GM12865 (cell line): ENCODE measurements around the gene IFI44L.

Experiments
- DNase-seq: peaks from one replicate; pipeline ENCODE4 v3.0.0; 2010; ENCODE audit warnings: low read depth
- H3K4me3 ChIP-seq: 2 replicates; pipeline ENCODE4 v1.5.1; 2011; ENCODE audit warnings: mild to moderate bottlenecking, low read depth, low read length, control low read depth
- TF ChIP-seq, protein P1 (sequence below): IDR thresholded peaks from 2 replicates; pipeline ENCODE4 v1.5.1; 2011; ENCODE audit warnings: low read length, control low read depth, low read depth, inconsistent platforms; ENCODE audit not compliant: insufficient read depth; ENCODE audit errors: missing control alignments

IFI44L gene

DNA sequence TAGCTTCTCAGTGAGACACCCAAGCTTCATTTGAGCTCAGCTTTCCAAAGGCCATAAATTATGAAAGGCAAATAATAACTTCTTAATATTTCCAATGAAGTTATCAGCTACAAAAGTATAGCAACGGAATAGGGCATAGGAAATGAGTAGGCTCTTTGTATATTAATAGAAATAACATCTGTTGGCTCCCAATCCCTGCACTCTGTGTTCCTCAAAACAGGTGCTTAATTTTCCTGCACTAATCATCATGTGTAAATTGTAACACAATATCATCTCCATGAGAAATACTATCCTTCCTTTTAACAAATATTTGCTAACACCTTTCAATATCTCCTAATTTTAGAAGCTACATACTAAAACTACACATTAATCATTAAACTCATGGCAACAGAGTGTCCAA is 19.2 kb upstream of the IFI44L start:
- H3K4me3 ChIP-seq: no peak overlapping the region
- TF ChIP-seq, protein P1, sequence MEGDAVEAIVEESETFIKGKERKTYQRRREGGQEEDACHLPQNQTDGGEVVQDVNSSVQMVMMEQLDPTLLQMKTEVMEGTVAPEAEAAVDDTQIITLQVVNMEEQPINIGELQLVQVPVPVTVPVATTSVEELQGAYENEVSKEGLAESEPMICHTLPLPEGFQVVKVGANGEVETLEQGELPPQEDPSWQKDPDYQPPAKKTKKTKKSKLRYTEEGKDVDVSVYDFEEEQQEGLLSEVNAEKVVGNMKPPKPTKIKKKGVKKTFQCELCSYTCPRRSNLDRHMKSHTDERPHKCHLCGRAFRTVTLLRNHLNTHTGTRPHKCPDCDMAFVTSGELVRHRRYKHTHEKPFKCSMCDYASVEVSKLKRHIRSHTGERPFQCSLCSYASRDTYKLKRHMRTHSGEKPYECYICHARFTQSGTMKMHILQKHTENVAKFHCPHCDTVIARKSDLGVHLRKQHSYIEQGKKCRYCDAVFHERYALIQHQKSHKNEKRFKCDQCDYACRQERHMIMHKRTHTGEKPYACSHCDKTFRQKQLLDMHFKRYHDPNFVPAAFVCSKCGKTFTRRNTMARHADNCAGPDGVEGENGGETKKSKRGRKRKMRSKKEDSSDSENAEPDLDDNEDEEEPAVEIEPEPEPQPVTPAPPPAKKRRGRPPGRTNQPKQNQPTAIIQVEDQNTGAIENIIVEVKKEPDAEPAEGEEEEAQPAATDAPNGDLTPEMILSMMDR: no peak
- no peak for DNase-seq

DNA sequence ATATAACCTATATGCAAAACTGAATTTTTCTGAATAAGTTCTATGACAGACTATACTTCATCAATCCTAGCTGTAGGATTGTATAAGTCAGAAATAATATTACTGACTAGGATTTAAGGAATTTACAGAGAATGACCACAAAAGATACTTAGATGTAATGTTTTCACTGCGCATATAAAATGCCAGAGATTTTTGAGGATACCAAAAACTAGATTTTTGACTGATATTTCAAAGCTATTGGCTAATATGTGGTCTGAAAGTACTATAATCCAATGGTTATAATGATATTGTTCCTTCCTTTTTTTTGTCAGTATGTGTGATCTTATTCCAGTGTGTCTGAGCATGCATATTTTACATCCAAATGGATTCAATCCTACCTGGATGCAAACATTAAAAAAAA is 17.0 kb upstream of the IFI44L start:
- DNase-seq: no peak
- no peak overlapping the region for H3K4me3 ChIP-seq
- TF ChIP-seq, protein P1: no peak

DNA sequence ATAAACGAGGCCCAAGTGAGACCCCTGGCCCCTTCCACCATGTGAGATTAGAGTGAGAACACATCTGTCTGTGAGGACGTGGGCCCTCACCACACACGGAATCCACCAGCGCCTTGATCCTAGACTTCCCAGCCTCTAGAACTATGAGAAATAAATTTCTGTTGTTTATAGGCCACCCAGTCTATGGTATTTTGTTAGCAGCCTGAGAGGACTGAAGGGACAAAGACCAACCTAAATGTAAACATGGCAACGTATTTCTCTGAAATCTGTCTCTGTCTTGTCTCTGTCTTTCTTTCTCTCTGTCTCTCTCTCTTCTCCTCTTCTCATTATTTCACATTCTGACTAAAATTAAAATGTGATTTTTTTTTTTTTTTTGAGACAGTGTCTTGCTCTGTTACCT is 15.6 kb upstream of the IFI44L start:
- H3K4me3 ChIP-seq: no peak overlapping the region
- no peak for DNase-seq
- TF ChIP-seq, protein P1: no peak

DNA sequence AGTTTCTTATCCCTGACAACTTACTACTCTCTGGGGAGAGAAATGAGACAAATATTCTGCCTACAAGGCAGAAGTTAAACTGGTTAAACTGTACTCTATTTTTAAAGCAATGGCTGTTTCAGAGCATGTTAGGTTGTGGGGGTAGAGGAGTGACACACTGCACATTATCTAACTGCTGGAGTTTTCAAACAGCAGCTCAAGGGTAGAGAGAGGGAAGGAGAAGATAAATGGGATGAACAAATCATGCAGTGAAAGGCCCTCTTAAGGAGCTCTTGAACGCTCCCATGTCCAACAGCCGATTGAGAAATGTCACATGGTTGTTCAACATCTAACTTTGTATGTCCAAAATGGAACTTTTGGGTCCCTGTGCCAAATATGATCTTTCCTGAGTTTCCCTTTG is 14.0 kb upstream of the IFI44L start:
- TF ChIP-seq, protein P1: no peak
- no peak overlapping the region for H3K4me3 ChIP-seq
- no peak for DNase-seq

DNA sequence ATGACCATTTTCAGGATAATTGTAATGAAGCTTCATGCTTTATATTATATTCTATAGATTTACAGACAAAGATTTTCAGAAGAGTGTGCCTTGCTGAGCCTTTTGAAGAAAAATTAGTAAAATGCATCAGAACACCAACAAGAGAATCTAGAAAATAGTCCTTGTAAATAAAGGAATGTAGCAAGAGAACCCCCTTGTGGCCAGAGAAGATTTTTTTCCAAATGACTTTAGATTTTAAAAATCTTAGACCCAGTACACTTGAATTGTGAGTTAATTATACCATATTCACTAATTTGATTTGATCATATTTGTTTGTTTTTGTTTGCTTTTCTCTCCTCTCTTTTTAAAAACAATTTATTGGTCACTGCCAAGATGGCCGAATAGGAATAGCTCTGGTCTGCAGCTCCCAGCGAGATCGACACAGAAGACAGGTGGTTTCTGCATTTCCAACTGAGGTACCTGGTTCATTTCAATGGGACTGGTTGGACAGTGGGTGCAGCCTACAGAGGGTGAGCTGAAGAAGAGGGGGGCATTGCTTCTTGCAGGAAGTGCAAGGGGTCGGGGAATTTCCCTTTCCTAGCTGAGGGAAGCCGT is 12.8 kb upstream of the IFI44L start:
- DNase-seq: peak; percentile 38
- TF ChIP-seq, protein P1: peak; percentile 38
- no peak overlapping the region for H3K4me3 ChIP-seq

DNA sequence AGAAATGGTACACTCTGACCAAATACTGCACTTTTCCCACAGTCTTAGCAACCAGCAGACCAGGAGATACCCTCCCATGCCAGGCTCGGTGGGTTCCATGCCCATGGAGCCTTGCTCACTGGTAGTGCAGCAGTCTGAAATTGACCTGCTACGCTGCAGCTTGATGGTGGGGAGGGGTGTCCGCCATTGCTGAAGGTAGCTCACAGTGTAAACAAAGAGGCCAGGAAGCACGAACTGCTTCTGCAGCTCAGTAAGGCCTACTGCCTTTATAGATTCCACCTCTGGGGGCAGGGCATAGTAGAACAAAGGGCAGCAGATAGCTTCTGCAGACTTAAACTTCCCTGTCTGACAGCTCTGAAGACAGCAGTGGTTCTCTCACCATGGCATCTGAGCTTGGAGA is 12.3 kb upstream of the IFI44L start:
- no peak for DNase-seq
- no peak overlapping the region for H3K4me3 ChIP-seq
- TF ChIP-seq, protein P1: no peak

DNA sequence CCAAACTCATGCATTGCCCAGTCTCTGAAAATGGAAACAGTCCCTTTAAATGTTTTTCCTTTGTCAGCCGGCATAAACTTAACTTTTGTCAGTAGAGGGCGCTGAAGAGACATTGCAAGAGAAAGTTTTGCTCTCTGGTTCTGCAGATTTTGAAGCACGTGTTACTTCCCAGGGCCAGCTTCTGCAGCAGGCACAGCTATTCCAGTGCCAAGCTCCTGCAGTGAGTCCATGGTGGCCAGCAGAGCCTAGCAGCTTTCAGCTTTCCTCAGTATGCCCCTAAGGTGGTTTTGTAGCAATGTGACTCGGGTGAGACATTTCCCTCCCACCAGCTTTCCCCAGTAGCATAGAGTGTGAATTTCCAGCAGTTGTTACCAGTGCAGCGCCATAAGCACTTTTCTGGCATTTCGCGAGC is 2.6 kb upstream of the IFI44L start:
- TF ChIP-seq, protein P1: peak; percentile 77
- peak; percentile 89 for DNase-seq
- H3K4me3 ChIP-seq: no peak overlapping the region
